ENCODE data around the gene VPS13C.
A peak's percentile ranks its signal among the peaks of the same experiment; 100 is the strongest.

Gene VPS13C

DNA sequence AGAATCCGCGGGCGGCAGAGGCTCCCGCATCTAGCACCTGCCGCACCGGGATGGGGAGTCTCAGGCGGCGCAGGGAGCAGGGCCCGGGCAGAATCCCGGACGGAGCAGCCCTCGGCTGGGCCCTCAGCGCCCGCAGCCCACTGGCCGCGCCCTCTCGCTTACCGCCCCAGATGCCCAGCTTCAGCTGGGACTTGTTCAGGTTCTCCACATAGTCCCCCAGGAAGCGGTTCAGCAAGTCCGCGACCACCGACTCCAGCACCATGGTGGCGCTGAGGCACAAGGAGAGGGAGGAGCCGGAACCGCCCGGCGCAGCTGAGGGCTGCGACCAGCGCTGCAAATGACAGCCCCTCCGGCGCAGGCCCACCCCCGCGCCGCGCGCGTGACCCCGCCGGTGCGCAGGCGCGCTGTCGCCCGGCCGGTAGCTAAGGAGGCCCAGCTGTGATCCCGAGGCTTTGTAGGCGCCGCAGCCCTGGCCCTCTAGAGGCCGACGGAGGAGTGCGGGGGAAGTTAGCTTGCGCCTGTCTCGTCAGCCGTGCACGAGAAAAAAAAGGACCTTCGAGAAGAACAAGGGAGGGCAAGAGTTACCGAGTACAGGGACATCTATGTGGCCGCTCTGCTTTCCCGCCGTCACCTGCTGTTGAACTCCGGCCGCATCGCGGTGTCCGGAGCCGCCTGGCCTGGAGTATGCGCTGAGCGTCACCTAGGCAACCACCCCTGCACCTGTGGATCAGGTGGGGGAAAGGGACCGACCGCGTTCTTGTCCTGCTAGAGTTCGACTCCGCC lies at the start of gene VPS13C:
Gene VPS13C, minus strand, starts transcription at position 335 of the 783 bp plus-strand sequence. Its CDS starts 73 bp downstream, at position 262.
- peak; percentile 81 for TF ChIP-seq CTCF (conservative IDR thresholded peaks at IDR 0.05; ENCODE audit: low read depth, low read length)
- DNase-seq (ENCODE audit: low read depth) = peak; percentile 93
- peak within 1 kb of the TSS; percentile 94 for H3K4me3 ChIP-seq (ENCODE audit: low read depth, low read length)

- H3K4me3 ChIP-seq (ENCODE audit: low read depth, low read length) = no peak overlapping the region
- no peak for DNase-seq (ENCODE audit: low read depth)
- no peak for TF ChIP-seq CTCF (conservative IDR thresholded peaks at IDR 0.05; ENCODE audit: low read depth, low read length)
These were observed 49.2 kb upstream of the VPS13C start for GRCh38 chr15:62109437-62109836.

- no peak for DNase-seq (ENCODE audit: low read depth)
- no peak for TF ChIP-seq CTCF (conservative IDR thresholded peaks at IDR 0.05; ENCODE audit: low read depth, low read length)
These were observed 48.2 kb upstream of the VPS13C start for GRCh38 chr15:62108411-62108810.

GRCh38 chr15:62107571-62108121 lies 47.4 kb upstream of the VPS13C start:
- H3K4me3 ChIP-seq (ENCODE audit: low read depth, low read length) = no peak overlapping the region
- no peak for TF ChIP-seq CTCF (conservative IDR thresholded peaks at IDR 0.05; ENCODE audit: low read depth, low read length)
- DNase-seq (ENCODE audit: low read depth) = peak; percentile 32

More at GRCh38 chr15:62108411-62108810, 48.2 kb upstream of the VPS13C start:
- H3K4me3 ChIP-seq (ENCODE audit: low read depth, low read length) = no peak overlapping the region

- TF ChIP-seq CTCF (conservative IDR thresholded peaks at IDR 0.05; ENCODE audit: low read depth, low read length) = no peak
- DNase-seq (ENCODE audit: low read depth) = no peak
- H3K4me3 ChIP-seq (ENCODE audit: low read depth, low read length) = no peak overlapping the region
These were observed 45.8 kb upstream of the VPS13C start for GRCh38 chr15:62106096-62106495.

DNA sequence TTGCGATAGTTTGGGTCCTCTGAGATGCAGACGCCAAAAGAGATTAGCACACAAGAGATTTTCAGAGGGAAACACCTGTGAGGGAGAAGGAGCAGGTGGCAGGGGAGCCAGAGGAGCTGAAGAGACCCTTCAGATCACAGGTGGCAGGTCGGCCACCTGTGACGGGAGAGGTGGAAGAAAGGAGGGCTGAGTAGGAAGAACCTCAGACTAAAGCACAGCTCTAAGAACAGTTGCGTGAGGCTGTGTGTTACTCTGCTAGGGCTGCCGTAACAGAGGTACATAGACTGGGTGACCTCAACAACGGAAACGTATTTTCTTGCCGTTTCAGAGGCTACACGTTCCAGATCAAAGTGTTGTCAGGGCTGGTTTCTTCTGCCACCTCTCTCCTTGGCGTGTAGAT lies 45.0 kb upstream of the VPS13C start:
- no peak for TF ChIP-seq CTCF (conservative IDR thresholded peaks at IDR 0.05; ENCODE audit: low read depth, low read length)
- H3K4me3 ChIP-seq (ENCODE audit: low read depth, low read length) = no peak overlapping the region
- no peak for DNase-seq (ENCODE audit: low read depth)

DNA sequence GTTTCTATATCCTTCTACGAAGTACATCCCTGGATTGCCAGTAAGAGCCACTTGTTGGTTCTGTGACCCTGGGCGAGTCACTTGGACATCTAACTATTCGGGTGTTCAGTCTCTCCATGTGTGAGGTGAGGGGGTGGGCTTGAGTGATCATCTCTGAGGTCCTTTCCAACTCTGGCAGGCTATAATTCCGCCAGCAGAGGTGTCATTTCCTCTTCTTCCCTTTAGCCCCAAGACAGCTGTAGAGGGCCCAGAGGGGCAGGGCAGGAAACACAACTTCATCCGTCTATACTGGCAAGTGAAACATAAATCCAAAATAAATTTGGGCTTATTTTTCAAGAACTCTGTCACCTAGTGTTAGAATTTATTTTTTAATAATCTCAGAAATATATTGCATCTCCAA lies 44.6 kb upstream of the VPS13C start:
- H3K4me3 ChIP-seq (ENCODE audit: low read depth, low read length) = no peak overlapping the region
- no peak for TF ChIP-seq CTCF (conservative IDR thresholded peaks at IDR 0.05; ENCODE audit: low read depth, low read length)
- no peak for DNase-seq (ENCODE audit: low read depth)

All from choroid plexus epithelial cell (primary cell).